ENCODE results near the gene DDX31.

Gene DDX31

DNA sequence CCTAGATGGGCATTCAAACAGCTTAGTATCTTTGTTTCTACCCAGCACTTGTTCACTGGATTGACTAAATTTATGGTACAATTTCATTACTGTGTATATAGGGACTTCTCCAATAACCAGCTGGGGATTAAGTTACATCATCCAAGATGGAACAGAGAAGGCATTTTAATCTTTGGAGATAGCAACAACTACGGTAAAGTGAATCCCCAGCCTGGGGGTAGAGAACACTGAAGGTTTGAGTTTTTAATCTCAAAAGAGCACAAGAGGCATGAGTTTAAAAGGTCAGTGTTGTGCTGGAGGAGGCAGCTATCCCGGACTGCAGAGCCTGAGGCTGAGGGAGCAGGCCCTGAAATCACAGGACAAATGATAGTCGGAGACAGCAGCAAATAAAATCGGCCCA is 28.6 kb downstream of the DDX31 start:
- TF ChIP-seq MYC (IDR thresholded peaks at IDR 0.05; ENCODE audit: low read depth, low read length) (no peak), POLR2A (IDR thresholded peaks at IDR 0.05; ENCODE audit: extremely low read depth, insufficient read length) (no peak)
- TF ChIP-seq, protein P1, sequence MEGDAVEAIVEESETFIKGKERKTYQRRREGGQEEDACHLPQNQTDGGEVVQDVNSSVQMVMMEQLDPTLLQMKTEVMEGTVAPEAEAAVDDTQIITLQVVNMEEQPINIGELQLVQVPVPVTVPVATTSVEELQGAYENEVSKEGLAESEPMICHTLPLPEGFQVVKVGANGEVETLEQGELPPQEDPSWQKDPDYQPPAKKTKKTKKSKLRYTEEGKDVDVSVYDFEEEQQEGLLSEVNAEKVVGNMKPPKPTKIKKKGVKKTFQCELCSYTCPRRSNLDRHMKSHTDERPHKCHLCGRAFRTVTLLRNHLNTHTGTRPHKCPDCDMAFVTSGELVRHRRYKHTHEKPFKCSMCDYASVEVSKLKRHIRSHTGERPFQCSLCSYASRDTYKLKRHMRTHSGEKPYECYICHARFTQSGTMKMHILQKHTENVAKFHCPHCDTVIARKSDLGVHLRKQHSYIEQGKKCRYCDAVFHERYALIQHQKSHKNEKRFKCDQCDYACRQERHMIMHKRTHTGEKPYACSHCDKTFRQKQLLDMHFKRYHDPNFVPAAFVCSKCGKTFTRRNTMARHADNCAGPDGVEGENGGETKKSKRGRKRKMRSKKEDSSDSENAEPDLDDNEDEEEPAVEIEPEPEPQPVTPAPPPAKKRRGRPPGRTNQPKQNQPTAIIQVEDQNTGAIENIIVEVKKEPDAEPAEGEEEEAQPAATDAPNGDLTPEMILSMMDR (IDR thresholded peaks at IDR 0.05; ENCODE audit: low read depth, low read length) = no peak
- TF ChIP-seq, protein P2, sequence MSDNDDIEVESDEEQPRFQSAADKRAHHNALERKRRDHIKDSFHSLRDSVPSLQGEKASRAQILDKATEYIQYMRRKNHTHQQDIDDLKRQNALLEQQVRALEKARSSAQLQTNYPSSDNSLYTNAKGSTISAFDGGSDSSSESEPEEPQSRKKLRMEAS (IDR thresholded peaks at IDR 0.05; ENCODE audit: low read depth, low read length) = no peak
- no peak overlapping the region for H3K4me3 ChIP-seq (ENCODE audit: low read depth, low read length)
- no peak for DNase-seq (ENCODE audit: low read depth)

DNA sequence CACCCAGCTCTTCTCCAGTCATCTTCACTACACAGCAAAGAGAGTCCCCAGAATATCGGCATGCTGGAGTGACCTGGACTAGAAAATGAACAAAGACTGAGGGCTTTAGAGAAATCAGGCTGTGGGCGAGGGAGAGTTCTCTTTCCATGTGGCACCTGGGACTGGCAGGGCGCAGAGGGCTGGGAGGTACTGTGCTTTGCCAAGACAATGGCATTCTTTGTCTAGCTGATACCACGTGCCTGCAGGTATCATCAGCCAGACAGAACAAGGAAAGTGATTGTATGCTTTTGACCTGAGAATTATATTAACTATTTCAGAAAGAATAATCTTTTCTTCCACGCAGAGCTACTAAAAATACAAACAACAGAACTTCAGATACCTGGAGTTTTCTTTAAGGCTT is 30.5 kb downstream of the DDX31 start:
- no peak for DNase-seq (ENCODE audit: low read depth)
- no peak overlapping the region for H3K4me3 ChIP-seq (ENCODE audit: low read depth, low read length)
- TF ChIP-seq, protein P1 (IDR thresholded peaks at IDR 0.05; ENCODE audit: low read depth, low read length) = no peak
- TF ChIP-seq, protein P2 (IDR thresholded peaks at IDR 0.05; ENCODE audit: low read depth, low read length) = no peak
- no peak for TF ChIP-seq POLR2A (IDR thresholded peaks at IDR 0.05; ENCODE audit: extremely low read depth, insufficient read length)
- no peak for TF ChIP-seq MYC (IDR thresholded peaks at IDR 0.05; ENCODE audit: low read depth, low read length)

DNA sequence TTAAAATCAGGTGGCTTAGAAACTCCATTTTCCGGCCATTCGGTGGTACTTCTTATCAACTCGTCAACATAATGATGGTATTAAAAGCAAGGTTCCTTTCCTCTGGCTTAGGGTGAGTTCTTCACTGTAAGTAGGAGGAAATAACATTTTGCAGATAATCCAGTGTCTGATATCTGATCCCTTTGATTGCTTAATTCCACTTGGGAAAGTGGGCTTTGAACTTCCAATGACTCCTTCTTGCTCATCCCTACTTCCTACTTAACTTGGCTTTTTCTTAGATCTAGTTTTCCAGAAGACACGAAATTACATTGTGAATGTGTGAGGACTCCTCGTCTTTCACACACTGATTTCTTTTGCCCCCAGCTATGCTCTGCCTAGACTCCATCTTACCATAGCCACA is 31.5 kb downstream of the DDX31 start:
- TF ChIP-seq, protein P2 (IDR thresholded peaks at IDR 0.05; ENCODE audit: low read depth, low read length) = no peak
- TF ChIP-seq POLR2A (IDR thresholded peaks at IDR 0.05; ENCODE audit: extremely low read depth, insufficient read length) (no peak), MYC (IDR thresholded peaks at IDR 0.05; ENCODE audit: low read depth, low read length) (no peak)
- TF ChIP-seq, protein P1 (IDR thresholded peaks at IDR 0.05; ENCODE audit: low read depth, low read length) = no peak
- DNase-seq (ENCODE audit: low read depth) = no peak
- H3K4me3 ChIP-seq (ENCODE audit: low read depth, low read length) = no peak overlapping the region

DNA sequence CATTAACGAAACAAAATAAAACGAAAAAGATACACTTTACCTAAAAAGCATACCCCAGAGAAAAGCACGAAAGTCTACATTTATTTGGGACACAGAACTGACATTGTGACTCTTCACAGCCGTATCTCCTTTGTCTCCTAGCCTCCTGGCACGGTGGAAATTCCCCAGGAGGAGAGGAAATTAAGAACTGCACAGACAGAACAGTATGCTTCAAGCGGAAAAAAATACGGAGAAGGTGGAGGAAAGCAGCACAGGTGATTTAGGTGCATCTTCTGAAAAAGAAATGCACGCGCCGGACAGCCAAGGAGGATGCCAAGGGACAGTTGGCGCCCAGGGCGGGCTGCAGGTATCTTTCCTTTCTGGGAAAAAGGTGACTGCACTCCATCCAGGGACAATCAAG is 32.0 kb downstream of the DDX31 start:
- TF ChIP-seq POLR2A (IDR thresholded peaks at IDR 0.05; ENCODE audit: extremely low read depth, insufficient read length) = no peak
- TF ChIP-seq, protein P2 (IDR thresholded peaks at IDR 0.05; ENCODE audit: low read depth, low read length) = no peak
- TF ChIP-seq MYC (IDR thresholded peaks at IDR 0.05; ENCODE audit: low read depth, low read length) = no peak
- TF ChIP-seq, protein P1 (IDR thresholded peaks at IDR 0.05; ENCODE audit: low read depth, low read length) = no peak
- no peak for DNase-seq (ENCODE audit: low read depth)
- H3K4me3 ChIP-seq (ENCODE audit: low read depth, low read length) = no peak overlapping the region

DNA sequence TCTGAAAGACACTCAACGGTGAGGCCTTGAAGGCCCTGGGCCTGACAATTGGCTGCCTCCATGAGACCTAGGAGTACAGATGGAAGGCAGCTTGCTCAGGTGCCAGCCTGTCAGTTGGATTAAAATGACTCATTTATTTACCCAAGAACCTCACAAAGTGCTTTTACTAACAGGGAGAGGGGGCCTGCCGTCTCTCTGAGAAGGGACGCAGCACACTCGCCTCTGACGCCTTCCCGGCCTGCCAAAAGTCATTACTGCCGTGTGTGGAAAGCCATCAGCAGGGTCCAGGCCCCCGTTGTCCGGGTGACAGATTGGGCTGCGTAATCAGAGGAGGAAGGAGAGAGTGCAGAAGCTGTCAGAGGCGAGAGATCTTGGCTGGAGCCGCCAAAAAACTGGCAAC is 32.4 kb downstream of the DDX31 start:
- DNase-seq (ENCODE audit: low read depth) = no peak

More for the DNA sequence above, 32.4 kb downstream of the DDX31 start:
- H3K4me3 ChIP-seq (ENCODE audit: low read depth, low read length) = no peak overlapping the region
- TF ChIP-seq, protein P1 (IDR thresholded peaks at IDR 0.05; ENCODE audit: low read depth, low read length) = no peak
- TF ChIP-seq, protein P2 (IDR thresholded peaks at IDR 0.05; ENCODE audit: low read depth, low read length) = no peak
- TF ChIP-seq POLR2A (IDR thresholded peaks at IDR 0.05; ENCODE audit: extremely low read depth, insufficient read length) = no peak
- TF ChIP-seq MYC (IDR thresholded peaks at IDR 0.05; ENCODE audit: low read depth, low read length) = no peak

Measured in NB4 (cell line).